Type B pancreatic cell (in vitro differentiated cells): ENCODE data around the gene ADAM12. TPM values are rescaled to one million over a fixed set of nuclear protein-coding genes. Genes with fewer than 3 reads are reported as not detected.
A peak's percentile ranks its signal among the peaks of the same experiment; 100 is the strongest.

Source experiments
- DNase-seq: peaks from one replicate; pipeline ENCODE4 v3.0.0; 2021; ENCODE audit warnings: mixed read lengths; ENCODE audit not compliant: unreplicated experiment; ENCODE audit errors: extremely low spot score
- H3K27ac Mint-ChIP-seq: 2 replicates; pipeline ENCODE4 v1.8.0; 2021; ENCODE audit warnings: mild to moderate bottlenecking, mixed read lengths
- H3K27me3 Mint-ChIP-seq: 2 replicates; pipeline ENCODE4 v1.8.0; 2021; ENCODE audit warnings: mixed read lengths
- H3K36me3 Mint-ChIP-seq: 2 replicates; pipeline ENCODE4 v1.8.0; 2021; ENCODE audit warnings: mixed read lengths
- H3K4me1 Mint-ChIP-seq: one replicate; pipeline ENCODE4 v1.8.0; 2021; ENCODE audit warnings: mixed read lengths; ENCODE audit not compliant: unreplicated experiment
- H3K4me3 Mint-ChIP-seq: 2 replicates; pipeline ENCODE4 v1.8.0; 2021; ENCODE audit warnings: mild to moderate bottlenecking, mixed read lengths
- H3K9me3 Mint-ChIP-seq: 2 replicates; pipeline ENCODE4 v1.8.0; 2021; ENCODE audit warnings: mixed read lengths
- CTCF ChIP-seq: fragments of 200-600 bp; sonication (generic); conservative IDR thresholded peaks from 2 replicates; pipeline ENCODE4 v1.5.0; 2021; ENCODE audit warnings: antibody characterized with exemption, mild to moderate bottlenecking
- total RNA-seq: library from RNA; stranded (reverse); gene quantifications from 2 replicates; pipeline ENCODE4 v1.2.1, GENCODE V29; 2021; ENCODE audit warnings: low replicate concordance

The ADAM12 gene
- total RNA-seq, 1 donor from 2014 or later, result 31.6 TPM

GRCh38 chr10:126263006-126263676 lies 125.1 kb downstream of the ADAM12 start:
- H3K36me3 Mint-ChIP-seq, result peaks cover 6% of the 10 kb centered on the region
- H3K4me1 Mint-ChIP-seq, result peaks cover 41% of the 10 kb centered on the region
- H3K27me3 Mint-ChIP-seq, result no peaks in the 10 kb centered on the region
- DNase-seq, result no peak
- H3K27ac Mint-ChIP-seq, result no peak overlapping the region
- no peak overlapping the region for H3K4me3 Mint-ChIP-seq
- peaks cover 18% of the 10 kb centered on the region for H3K9me3 Mint-ChIP-seq
- TF ChIP-seq CTCF, result no peak

- H3K27me3 Mint-ChIP-seq, result no peaks in the 10 kb centered on the region
- H3K9me3 Mint-ChIP-seq, result peaks cover 15% of the 10 kb centered on the region
- no peak for DNase-seq
- H3K36me3 Mint-ChIP-seq, result peaks cover 6% of the 10 kb centered on the region
- peaks cover 41% of the 10 kb centered on the region for H3K4me1 Mint-ChIP-seq
- no peak for TF ChIP-seq CTCF
- H3K4me3 Mint-ChIP-seq, result no peak overlapping the region
- H3K27ac Mint-ChIP-seq, result no peak overlapping the region
Observed at GRCh38 chr10:126262233-126262838, 125.9 kb downstream of the ADAM12 start.

GRCh38 chr10:126259760-126260479 lies 128.4 kb downstream of the ADAM12 start:
- no peak for DNase-seq
- no peak overlapping the region for H3K27ac Mint-ChIP-seq
- no peaks in the 10 kb centered on the region for H3K36me3 Mint-ChIP-seq
- H3K27me3 Mint-ChIP-seq, result peaks cover 8% of the 10 kb centered on the region
- peaks cover under 1% of the 10 kb centered on the region for H3K9me3 Mint-ChIP-seq
- no peak overlapping the region for H3K4me3 Mint-ChIP-seq
- H3K4me1 Mint-ChIP-seq, result peaks cover 34% of the 10 kb centered on the region
- TF ChIP-seq CTCF, result no peak

GRCh38 chr10:126256864-126257263 lies 131.4 kb downstream of the ADAM12 start:
- no peak for DNase-seq
- Mint-ChIP-seq H3K4me1 (peaks cover 30% of the 10 kb centered on the region), H3K36me3 (peaks cover 8% of the 10 kb centered on the region), H3K27me3 (peaks cover 10% of the 10 kb centered on the region), H3K9me3 (peaks cover 13% of the 10 kb centered on the region), H3K27ac (peak overlapping the region; percentile 11), H3K4me3 (no peak overlapping the region)
- peak; percentile 50 for TF ChIP-seq CTCF

- H3K4me1 Mint-ChIP-seq, result peaks cover 20% of the 10 kb centered on the region
- no peak overlapping the region for H3K4me3 Mint-ChIP-seq
- TF ChIP-seq CTCF, result no peak
- peaks cover 10% of the 10 kb centered on the region for H3K27me3 Mint-ChIP-seq
- H3K9me3 Mint-ChIP-seq, result peaks cover 22% of the 10 kb centered on the region
- H3K27ac Mint-ChIP-seq, result no peak overlapping the region
- H3K36me3 Mint-ChIP-seq, result peaks cover 8% of the 10 kb centered on the region
- no peak for DNase-seq
Observed at GRCh38 chr10:126255313-126255712, 133.0 kb downstream of the ADAM12 start.
